Liver (tissue), 9 donors: Measurements from ENCODE around the gene SMOC2. TPM values are rescaled to one million over a fixed set of nuclear protein-coding genes. Genes with fewer than 3 reads are reported as not detected.
A peak's percentile ranks its signal among the peaks of the same experiment; 100 is the strongest.

Source experiments
- DNase-seq: peaks from one replicate; pipeline ENCODE4 v3.0.0-alpha.2; 2017; ENCODE audit warnings: low spot score
- H3K27ac ChIP-seq, 2 donors: one replicate each; pipeline ENCODE4 v1.7.0; 2013; ENCODE audit warnings: inconsistent platforms in 2 of 2, low read length in 2 of 2, control low read depth in 1 of 2, low read depth in 1 of 2, mild to moderate bottlenecking in 1 of 2
- H3K27me3 ChIP-seq, 4 donors: one replicate each; pipeline versions ENCODE4 v1.6.1 to v1.7.0; 2013; ENCODE audit warnings: low read length in 3 of 4, inconsistent platforms in 1 of 4, mild to moderate bottlenecking in 1 of 4, moderate library complexity in 1 of 4; ENCODE audit not compliant: control insufficient read depth in 4 of 4, insufficient read depth in 4 of 4
- H3K36me3 ChIP-seq, 4 donors: one replicate each; pipeline versions ENCODE4 v1.6.1 to v1.7.0; 2013; ENCODE audit warnings: low read length in 3 of 4, mild to moderate bottlenecking in 3 of 4, low read depth in 1 of 4, moderate library complexity in 1 of 4; ENCODE audit not compliant: control insufficient read depth in 4 of 4, insufficient read depth in 3 of 4
- H3K4me1 ChIP-seq, 4 donors: one replicate each; pipeline versions ENCODE4 v1.6.1 to v1.7.0; 2013; ENCODE audit warnings: low read length in 3 of 4, mild to moderate bottlenecking in 3 of 4, moderate library complexity in 1 of 4; ENCODE audit not compliant: control insufficient read depth in 4 of 4, insufficient read depth in 4 of 4
- H3K4me3 ChIP-seq, 3 donors: one replicate each; pipeline versions ENCODE4 v1.6.1 to v1.7.0; 2013; ENCODE audit warnings: low read length in 3 of 3, control low read depth in 1 of 3, low read depth in 1 of 3, mild to moderate bottlenecking in 1 of 3
- H3K9ac ChIP-seq, 2 donors: one replicate each; pipeline ENCODE4 v1.7.0; 2013; ENCODE audit warnings: low read length in 2 of 2, mild to moderate bottlenecking in 2 of 2, moderate library complexity in 2 of 2, control low read depth in 1 of 2, low read depth in 1 of 2
- H3K9me3 ChIP-seq, 4 donors: one replicate each; pipeline versions ENCODE4 v1.6.1 to v1.7.0; 2013; ENCODE audit warnings: low read length in 3 of 4; ENCODE audit not compliant: control insufficient read depth in 4 of 4
- FOXA1 ChIP-seq: IDR thresholded peaks from 2 replicates; pipeline ENCODE4 v1.6.1; 2016; ENCODE audit warnings: antibody characterized with exemption
- GABPA ChIP-seq, 2 donors: IDR thresholded peaks in 1 of 2; conservative IDR thresholded peaks in 1 of 2; 2 replicates each; pipeline ENCODE4 v1.6.1; 2016; ENCODE audit warnings: antibody characterized with exemption in 2 of 2, mild to moderate bottlenecking in 1 of 2, moderate library complexity in 1 of 2
- HNF4G ChIP-seq: IDR thresholded peaks from 2 replicates; pipeline ENCODE4 v1.6.1; 2016; ENCODE audit warnings: antibody characterized with exemption
- RAD21 ChIP-seq, 2 donors: IDR thresholded peaks; 2 replicates each; pipeline ENCODE4 v1.6.1; 2016; ENCODE audit warnings: antibody characterized with exemption in 2 of 2, mild to moderate bottlenecking in 2 of 2
- RXRA ChIP-seq, 2 donors: IDR thresholded peaks; 2 replicates each; pipeline ENCODE4 v1.6.1; 2017 to 2018; ENCODE audit warnings: antibody characterized with exemption in 2 of 2, mild to moderate bottlenecking in 1 of 2
- TAF1 ChIP-seq: conservative IDR thresholded peaks from 2 replicates; pipeline ENCODE4 v1.6.1; 2016; ENCODE audit warnings: antibody characterized with exemption, mild to moderate bottlenecking
- WGBS: extraction: QIAGEN DNeasy Blood & Tissue Kit; methylation state at CpG from one replicate; pipeline ENCODE4 v1.1.7; 2013; 5-methylcytosine and 5-hydroxymethylcytosine counted together
- polyA plus RNA-seq, 2 donors: library from polyadenylated mRNA; stranded (reverse) in 1 of 2; unstranded in 1 of 2; fragments of 200-250 nt in 1 of 2; fragments of >200 nt in 1 of 2; fragmentation: Nextera tagmentation in 1 of 2; extraction: Ambion mirVana in 1 of 2; gene quantifications; one replicate each; pipeline versions ENCODE4 v1.2.1 to v1.2.3, GENCODE V29; 2013 to 2015
- total RNA-seq, 2 donors: library from RNA; depleted of rRNA; stranded (reverse); fragments of >200 nt; gene quantifications; one replicate each; pipeline ENCODE4 v1.2.3, GENCODE V29; 2014
- TF ChIP-seq, protein P1 (sequence below): IDR thresholded peaks from 2 replicates; pipeline ENCODE4 v1.6.1; 2016; ENCODE audit warnings: antibody characterized with exemption
- TF ChIP-seq, protein P2 (sequence below): IDR thresholded peaks from 2 replicates; pipeline ENCODE4 v1.6.1; 2016; ENCODE audit warnings: antibody characterized with exemption, mild to moderate bottlenecking
- donor health status: healthy.
- donor health status: healthy.
- donor health status: healthy.
- donor health status: healthy.
- donor health status: healthy.

The SMOC2 gene
- total and polyA plus RNA-seq, 4 donors, result 0.23 to 1.9 (median 1.1) TPM

DNA sequence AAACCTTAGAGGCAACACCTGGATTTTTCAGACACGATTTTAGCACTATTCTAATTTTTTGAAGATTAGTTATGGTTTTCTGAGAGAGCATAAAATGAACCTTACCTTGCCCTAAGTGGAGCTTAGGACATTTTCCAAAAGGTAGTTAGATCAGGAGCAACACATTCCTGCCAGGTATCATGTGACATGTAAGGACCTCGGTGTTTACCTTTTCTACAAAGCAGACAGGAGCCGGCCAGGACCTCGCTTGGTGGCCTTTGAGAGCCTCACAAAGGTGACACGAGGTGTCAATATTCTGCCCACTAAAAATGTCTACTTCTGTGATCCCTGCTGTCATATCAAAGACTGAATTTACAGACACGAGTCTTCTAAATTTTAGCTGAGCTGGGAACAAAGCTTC, 174.9 kb downstream of the SMOC2 start (continued):
- TF ChIP-seq RXRA (IDR thresholded peaks at IDR 0.05), result no peak
- TF ChIP-seq, protein P1, sequence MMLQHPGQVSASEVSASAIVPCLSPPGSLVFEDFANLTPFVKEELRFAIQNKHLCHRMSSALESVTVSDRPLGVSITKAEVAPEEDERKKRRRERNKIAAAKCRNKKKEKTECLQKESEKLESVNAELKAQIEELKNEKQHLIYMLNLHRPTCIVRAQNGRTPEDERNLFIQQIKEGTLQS, result no peak

DNA sequence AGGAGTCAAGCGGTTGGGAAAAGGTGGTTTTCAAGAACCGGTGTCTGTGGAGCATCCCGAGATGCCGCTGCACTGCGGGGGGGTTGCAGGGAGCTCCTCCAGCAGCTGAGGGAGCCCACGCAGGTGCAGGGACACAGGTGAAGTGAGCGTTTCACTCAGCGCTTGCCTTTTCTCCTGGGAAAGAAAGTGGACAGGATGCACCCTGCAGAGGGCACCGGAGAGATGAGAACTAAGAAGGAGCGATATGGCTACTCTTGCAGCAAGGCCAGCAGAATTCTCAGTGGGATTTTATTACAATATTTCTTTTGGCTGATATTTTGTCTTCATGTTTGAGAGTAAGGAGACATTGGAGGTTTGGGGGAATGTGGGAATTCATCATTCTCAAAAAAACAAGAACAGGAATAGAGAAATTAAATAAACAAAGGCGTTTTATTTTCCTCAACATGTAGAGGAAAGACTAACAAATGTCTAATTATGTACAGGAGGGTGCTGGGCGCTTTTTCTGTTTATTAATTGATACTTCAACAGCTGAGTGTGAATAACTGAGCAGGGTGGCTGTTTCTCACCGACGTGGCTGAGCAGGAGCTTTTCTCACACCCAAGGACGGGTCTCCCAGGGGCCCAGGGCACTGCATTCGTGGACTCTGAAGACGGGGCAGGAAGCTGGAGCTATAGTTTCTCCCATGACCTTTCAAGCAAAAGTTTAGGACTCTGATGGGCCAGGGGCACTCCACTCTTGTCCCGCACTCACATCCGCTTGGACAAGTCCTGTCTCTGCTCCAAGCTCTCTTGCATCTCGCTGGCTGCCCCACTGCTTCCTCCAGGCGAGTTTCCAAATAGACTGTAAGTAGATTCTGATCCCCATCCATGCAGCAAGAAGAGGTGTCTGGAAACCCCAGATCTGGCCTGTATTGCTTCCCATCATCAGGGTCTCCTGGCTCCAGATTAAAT, 176.1 kb downstream of the SMOC2 start:
- TF ChIP-seq GABPA (IDR thresholded peaks at IDR 0.05 in 1 of 2, conservative IDR thresholded peaks at IDR 0.05 in 1 of 2) (no peak), RAD21 (IDR thresholded peaks at IDR 0.05) (peak in 1 of 2 donors; percentile 8)
- H3K27ac ChIP-seq, result no peak overlapping the region
- no peaks in the 10 kb centered on the region for H3K4me1 ChIP-seq
- H3K9ac ChIP-seq, result no peak overlapping the region
- H3K36me3 ChIP-seq, result no peaks in the 10 kb centered on the region
- no peak for DNase-seq
- 83% methylated on average over 21 of the region's 21 CpGs for WGBS
- H3K9me3 ChIP-seq, result peaks cover 0 to 3% (median 1%) of the 10 kb centered on the region in 4 donors
- no peaks in the 10 kb centered on the region for H3K27me3 ChIP-seq
- H3K4me3 ChIP-seq, result no peak overlapping the region

DNA sequence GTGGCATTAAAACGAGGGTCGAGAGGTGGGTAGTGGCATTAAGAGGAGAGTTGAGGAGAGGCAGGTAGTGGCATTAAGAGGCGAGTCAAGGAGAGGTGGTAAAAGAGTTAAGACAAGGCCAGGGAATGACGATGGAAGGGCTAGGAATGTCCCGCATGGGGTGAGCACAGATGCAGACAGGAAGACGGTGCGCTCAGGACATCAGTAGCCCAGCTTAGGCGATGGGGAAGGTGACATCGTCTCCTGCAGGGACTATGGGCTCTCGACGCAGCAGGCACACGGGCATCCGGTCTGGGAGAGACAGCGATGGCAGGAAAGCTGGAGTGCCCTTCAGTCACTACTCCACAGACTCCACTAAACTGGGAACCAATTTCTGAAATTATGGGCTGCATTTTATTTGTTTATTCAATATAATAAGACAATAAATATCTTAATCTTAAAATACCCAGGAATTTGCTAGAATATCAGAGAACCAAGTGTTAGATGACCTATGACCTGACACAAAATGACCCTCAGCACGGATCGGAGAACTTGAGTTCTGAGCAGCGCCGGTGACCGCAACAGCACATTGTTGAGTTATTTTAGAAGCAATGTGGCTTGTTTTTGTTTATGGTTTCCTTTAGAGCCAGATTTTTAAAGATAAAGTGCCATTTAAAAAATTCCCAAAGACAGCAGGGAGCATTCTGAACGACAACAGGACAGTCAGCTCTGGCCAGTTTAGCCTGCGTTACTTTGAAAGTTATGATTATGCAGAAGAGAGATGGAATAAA, 177.7 kb downstream of the SMOC2 start:
- H3K9me3 ChIP-seq, result peaks cover 0 to 3% (median 0%) of the 10 kb centered on the region in 4 donors
- no peak for DNase-seq
- H3K4me1 ChIP-seq, result no peaks in the 10 kb centered on the region
- H3K27me3 ChIP-seq, result no peaks in the 10 kb centered on the region
- H3K36me3 ChIP-seq, result no peaks in the 10 kb centered on the region
- no peak overlapping the region for H3K4me3 ChIP-seq
- no peak for TF ChIP-seq RAD21 (IDR thresholded peaks at IDR 0.05)
- TF ChIP-seq HNF4G, result no peak
- TF ChIP-seq, protein P2, sequence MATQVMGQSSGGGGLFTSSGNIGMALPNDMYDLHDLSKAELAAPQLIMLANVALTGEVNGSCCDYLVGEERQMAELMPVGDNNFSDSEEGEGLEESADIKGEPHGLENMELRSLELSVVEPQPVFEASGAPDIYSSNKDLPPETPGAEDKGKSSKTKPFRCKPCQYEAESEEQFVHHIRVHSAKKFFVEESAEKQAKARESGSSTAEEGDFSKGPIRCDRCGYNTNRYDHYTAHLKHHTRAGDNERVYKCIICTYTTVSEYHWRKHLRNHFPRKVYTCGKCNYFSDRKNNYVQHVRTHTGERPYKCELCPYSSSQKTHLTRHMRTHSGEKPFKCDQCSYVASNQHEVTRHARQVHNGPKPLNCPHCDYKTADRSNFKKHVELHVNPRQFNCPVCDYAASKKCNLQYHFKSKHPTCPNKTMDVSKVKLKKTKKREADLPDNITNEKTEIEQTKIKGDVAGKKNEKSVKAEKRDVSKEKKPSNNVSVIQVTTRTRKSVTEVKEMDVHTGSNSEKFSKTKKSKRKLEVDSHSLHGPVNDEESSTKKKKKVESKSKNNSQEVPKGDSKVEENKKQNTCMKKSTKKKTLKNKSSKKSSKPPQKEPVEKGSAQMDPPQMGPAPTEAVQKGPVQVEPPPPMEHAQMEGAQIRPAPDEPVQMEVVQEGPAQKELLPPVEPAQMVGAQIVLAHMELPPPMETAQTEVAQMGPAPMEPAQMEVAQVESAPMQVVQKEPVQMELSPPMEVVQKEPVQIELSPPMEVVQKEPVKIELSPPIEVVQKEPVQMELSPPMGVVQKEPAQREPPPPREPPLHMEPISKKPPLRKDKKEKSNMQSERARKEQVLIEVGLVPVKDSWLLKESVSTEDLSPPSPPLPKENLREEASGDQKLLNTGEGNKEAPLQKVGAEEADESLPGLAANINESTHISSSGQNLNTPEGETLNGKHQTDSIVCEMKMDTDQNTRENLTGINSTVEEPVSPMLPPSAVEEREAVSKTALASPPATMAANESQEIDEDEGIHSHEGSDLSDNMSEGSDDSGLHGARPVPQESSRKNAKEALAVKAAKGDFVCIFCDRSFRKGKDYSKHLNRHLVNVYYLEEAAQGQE, result no peak
- no peak for TF ChIP-seq FOXA1
- TF ChIP-seq TAF1, result no peak
- TF ChIP-seq RXRA (IDR thresholded peaks at IDR 0.05), result no peak
- WGBS, result 74% methylated on average over 21 of the region's 21 CpGs
- no peak overlapping the region for H3K27ac ChIP-seq
- H3K9ac ChIP-seq, result no peak overlapping the region
